HepG2 (cell line): ENCODE data around the gene ZBTB17. TPM values are rescaled to one million over a fixed set of nuclear protein-coding genes. Genes with fewer than 3 reads are reported as not detected.

Experiments
- ARID4A ChIP-seq: sonication (generic); formaldehyde crosslinking; IDR thresholded peaks from 2 replicates; pipeline ENCODE4 v1.5.0; 2020; ENCODE audit warnings: mild to moderate bottlenecking, missing genetic modification reagents, borderline replicate concordance
- ATM ChIP-seq: fragments of 450-650 bp; IDR thresholded peaks from 2 replicates; pipeline ENCODE4 v1.7.1; 2017; ENCODE audit warnings: mild to moderate bottlenecking, borderline replicate concordance
- HMG20B ChIP-seq: conservative IDR thresholded peaks from 2 replicates; pipeline ENCODE4 v1.6.1; 2016; ENCODE audit warnings: missing genetic modification reagents, missing compliant biosample characterization
- NR2F6 ChIP-seq, 2 experiments: IDR thresholded peaks; 2 replicates each; pipeline ENCODE4 v1.6.1; 2016; ENCODE audit warnings: antibody characterized with exemption in 1 of 2, mild to moderate bottlenecking in 1 of 2
- SMAD1 ChIP-seq: sonication (generic); formaldehyde crosslinking; IDR thresholded peaks from 2 replicates; pipeline ENCODE4 v1.4.0; 2020; ENCODE audit warnings: missing genetic modification reagents, low read depth, mild to moderate bottlenecking, borderline replicate concordance
- U2AF2 ChIP-seq: fragments of 200-400 bp; formaldehyde crosslinking; IDR thresholded peaks from 2 replicates; pipeline ENCODE4 v1.6.1; 2017; ENCODE audit warnings: low read depth, mild to moderate bottlenecking, low read length
- ZFY ChIP-seq: sonication (generic); formaldehyde crosslinking; IDR thresholded peaks from 2 replicates; pipeline ENCODE4 v1.4.0; 2020; ENCODE audit warnings: missing genetic modification reagents
- ZNF547 ChIP-seq: sonication (generic); formaldehyde crosslinking; IDR thresholded peaks from 2 replicates; pipeline ENCODE4 v1.5.1; 2020; ENCODE audit warnings: mild to moderate bottlenecking, missing genetic modification reagents
- polyA plus RNA-seq, 8 experiments: library from polyadenylated mRNA; depleted of rRNA in 3 of 8; stranded (reverse) in 7 of 8; unstranded in 1 of 8; fragments of >200 nt; fragmentation: Illumina TruSeq in 4 of 8; extraction: Trizol in 4 of 8; gene quantifications; 2 replicates each; pipeline versions ENCODE4 v1.2.1 to v1.2.3, GENCODE V29; 2011 to 2016; ENCODE audit warnings: low read depth in 4 of 8, missing spikeins in 1 of 8, mixed read lengths in 1 of 8; ENCODE audit not compliant: insufficient read depth in 1 of 8
- total RNA-seq, 5 experiments: library from RNA; depleted of rRNA; stranded (reverse); fragments of >200 nt; fragmentation: Illumina TruSeq; extraction: Trizol; gene quantifications; 2 replicates each; pipeline ENCODE4 v1.2.3, GENCODE V29; 2016; ENCODE audit warnings: low read depth in 1 of 5
- TF ChIP-seq, protein P1 (sequence below): sonication (generic); formaldehyde crosslinking; IDR thresholded peaks from 2 replicates; pipeline ENCODE4 v1.5.1; 2020; ENCODE audit warnings: mild to moderate bottlenecking, missing genetic modification reagents, borderline replicate concordance
- TF ChIP-seq, protein P2 (sequence below): sonication (generic); formaldehyde crosslinking; IDR thresholded peaks from 2 replicates; pipeline ENCODE4 v1.5.0; 2020; ENCODE audit warnings: missing genetic modification reagents
- TF ChIP-seq, protein P3 (sequence below): sonication (generic); formaldehyde crosslinking; IDR thresholded peaks from 2 replicates; pipeline ENCODE4 v1.5.1; 2020; ENCODE audit warnings: missing genetic modification reagents, mild to moderate bottlenecking, borderline replicate concordance
- TF ChIP-seq, protein P4 (sequence below), 2 experiments: sonication (generic) in 1 of 2; formaldehyde crosslinking in 1 of 2; IDR thresholded peaks; 2 replicates each; pipeline versions ENCODE4 v1.4.0 to v1.6.1; 2018 to 2020; ENCODE audit warnings: missing genetic modification reagents in 2 of 2, borderline replicate concordance in 1 of 2, low read depth in 1 of 2, mild to moderate bottlenecking in 1 of 2, missing biosample characterization in 1 of 2

ZBTB17 gene
- total and polyA plus RNA-seq, 2 of the 13 experiments (the other 11 are each of a cell fraction or from before 2014, with no cell fraction given) = 16.7 to 17.0 TPM

GRCh38 chr1:15994590-15995351 is 18.9 kb upstream of the ZBTB17 start (continued):
- TF ChIP-seq, protein P1, sequence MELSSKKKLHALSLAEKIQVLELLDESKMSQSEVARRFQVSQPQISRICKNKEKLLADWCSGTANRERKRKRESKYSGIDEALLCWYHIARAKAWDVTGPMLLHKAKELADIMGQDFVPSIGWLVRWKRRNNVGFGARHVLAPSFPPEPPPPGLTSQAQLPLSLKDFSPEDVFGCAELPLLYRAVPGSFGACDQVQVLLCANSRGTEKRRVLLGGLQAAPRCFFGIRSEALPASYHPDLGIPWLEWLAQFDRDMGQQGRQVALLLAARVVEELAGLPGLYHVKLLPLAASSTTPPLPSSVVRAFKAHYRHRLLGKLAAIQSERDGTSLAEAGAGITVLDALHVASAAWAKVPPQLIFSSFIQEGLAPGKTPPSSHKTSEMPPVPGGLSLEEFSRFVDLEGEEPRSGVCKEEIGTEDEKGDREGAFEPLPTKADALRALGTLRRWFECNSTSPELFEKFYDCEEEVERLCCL (CRISPR knock-in tag) = no peak
- TF ChIP-seq, protein P2, sequence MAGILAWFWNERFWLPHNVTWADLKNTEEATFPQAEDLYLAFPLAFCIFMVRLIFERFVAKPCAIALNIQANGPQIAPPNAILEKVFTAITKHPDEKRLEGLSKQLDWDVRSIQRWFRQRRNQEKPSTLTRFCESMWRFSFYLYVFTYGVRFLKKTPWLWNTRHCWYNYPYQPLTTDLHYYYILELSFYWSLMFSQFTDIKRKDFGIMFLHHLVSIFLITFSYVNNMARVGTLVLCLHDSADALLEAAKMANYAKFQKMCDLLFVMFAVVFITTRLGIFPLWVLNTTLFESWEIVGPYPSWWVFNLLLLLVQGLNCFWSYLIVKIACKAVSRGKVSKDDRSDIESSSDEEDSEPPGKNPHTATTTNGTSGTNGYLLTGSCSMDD = no peak
- TF ChIP-seq ZNF547 (CRISPR knock-in tag) (no peak), NR2F6 (IDR thresholded peaks at IDR 0.05) (no peak), NR2F6 (CRISPR knock-in tag; IDR thresholded peaks at IDR 0.05) (no peak), U2AF2 (no peak), SMAD1 (CRISPR knock-in tag) (no peak), HMG20B (CRISPR knock-in tag) (no peak), ATM (no peak), ZFY (no peak), ARID4A (CRISPR knock-in tag) (peak; percentile 56; the same call in 1 of the 2 replicates)
- TF ChIP-seq, protein P3, sequence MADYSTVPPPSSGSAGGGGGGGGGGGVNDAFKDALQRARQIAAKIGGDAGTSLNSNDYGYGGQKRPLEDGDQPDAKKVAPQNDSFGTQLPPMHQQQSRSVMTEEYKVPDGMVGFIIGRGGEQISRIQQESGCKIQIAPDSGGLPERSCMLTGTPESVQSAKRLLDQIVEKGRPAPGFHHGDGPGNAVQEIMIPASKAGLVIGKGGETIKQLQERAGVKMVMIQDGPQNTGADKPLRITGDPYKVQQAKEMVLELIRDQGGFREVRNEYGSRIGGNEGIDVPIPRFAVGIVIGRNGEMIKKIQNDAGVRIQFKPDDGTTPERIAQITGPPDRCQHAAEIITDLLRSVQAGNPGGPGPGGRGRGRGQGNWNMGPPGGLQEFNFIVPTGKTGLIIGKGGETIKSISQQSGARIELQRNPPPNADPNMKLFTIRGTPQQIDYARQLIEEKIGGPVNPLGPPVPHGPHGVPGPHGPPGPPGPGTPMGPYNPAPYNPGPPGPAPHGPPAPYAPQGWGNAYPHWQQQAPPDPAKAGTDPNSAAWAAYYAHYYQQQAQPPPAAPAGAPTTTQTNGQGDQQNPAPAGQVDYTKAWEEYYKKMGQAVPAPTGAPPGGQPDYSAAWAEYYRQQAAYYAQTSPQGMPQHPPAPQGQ (CRISPR knock-in tag) = no peak
- TF ChIP-seq, protein P4, sequence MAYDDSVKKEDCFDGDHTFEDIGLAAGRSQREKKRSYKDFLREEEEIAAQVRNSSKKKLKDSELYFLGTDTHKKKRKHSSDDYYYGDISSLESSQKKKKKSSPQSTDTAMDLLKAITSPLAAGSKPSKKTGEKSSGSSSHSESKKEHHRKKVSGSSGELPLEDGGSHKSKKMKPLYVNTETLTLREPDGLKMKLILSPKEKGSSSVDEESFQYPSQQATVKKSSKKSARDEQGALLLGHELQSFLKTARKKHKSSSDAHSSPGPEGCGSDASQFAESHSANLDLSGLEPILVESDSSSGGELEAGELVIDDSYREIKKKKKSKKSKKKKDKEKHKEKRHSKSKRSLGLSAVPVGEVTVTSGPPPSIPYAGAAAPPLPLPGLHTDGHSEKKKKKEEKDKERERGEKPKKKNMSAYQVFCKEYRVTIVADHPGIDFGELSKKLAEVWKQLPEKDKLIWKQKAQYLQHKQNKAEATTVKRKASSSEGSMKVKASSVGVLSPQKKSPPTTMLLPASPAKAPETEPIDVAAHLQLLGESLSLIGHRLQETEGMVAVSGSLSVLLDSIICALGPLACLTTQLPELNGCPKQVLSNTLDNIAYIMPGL (CRISPR knock-in tag; IDR thresholded peaks at IDR 0.05; ENCODE audit: borderline replicate concordance in 1 of 2, low read depth in 1 of 2) = peak; percentile 57 to 58; a peak in 2 of 4 replicates
